GM23248 (cell line): ENCODE measurements around the gene ARSJ. TPM values are rescaled to one million over a fixed set of nuclear protein-coding genes. Genes with fewer than 3 reads are reported as not detected.

Experiments used
- DNase-seq: peaks from one replicate; pipeline ENCODE4 v3.0.0-alpha.2; 2015
- H2AFZ ChIP-seq: fragments of 200-600 bp; sonication (generic); 2 replicates; pipeline ENCODE4 v1.6.1; 2016; ENCODE audit warnings: antibody characterized with exemption
- H3F3A ChIP-seq: fragments of 200-600 bp; sonication (generic); 2 replicates; pipeline ENCODE4 v1.6.1; 2016; ENCODE audit warnings: mild to moderate bottlenecking, antibody characterized with exemption, mixed run types; ENCODE audit not compliant: insufficient read depth
- H3K27ac ChIP-seq: fragments of 200-600 bp; sonication (generic); 2 replicates; pipeline ENCODE4 v1.5.1; 2016; ENCODE audit warnings: mild to moderate bottlenecking
- H3K27me3 ChIP-seq: fragments of 200-600 bp; sonication (generic); replicated peaks from 2 replicates; pipeline ENCODE4 v1.6.1; 2016; ENCODE audit warnings: mild to moderate bottlenecking; ENCODE audit not compliant: insufficient read depth
- H3K36me3 ChIP-seq: fragments of 200-600 bp; sonication (generic); 2 replicates; pipeline ENCODE4 v1.6.1; 2016; ENCODE audit warnings: low read depth, mild to moderate bottlenecking
- H3K4me1 ChIP-seq: fragments of 200-600 bp; sonication (generic); 2 replicates; pipeline ENCODE4 v1.6.1; 2016; ENCODE audit warnings: mild to moderate bottlenecking; ENCODE audit not compliant: insufficient read depth
- H3K4me2 ChIP-seq: fragments of 200-600 bp; sonication (generic); one replicate; pipeline ENCODE4 v1.6.1; 2016; ENCODE audit warnings: mild to moderate bottlenecking; ENCODE audit not compliant: unreplicated experiment
- H3K4me3 ChIP-seq: fragments of 200-600 bp; sonication (generic); 2 replicates; pipeline ENCODE4 v1.5.1; 2016; ENCODE audit warnings: mild to moderate bottlenecking
- H3K79me2 ChIP-seq: fragments of 200-600 bp; sonication (generic); 2 replicates; pipeline ENCODE4 v1.6.1; 2016; ENCODE audit warnings: mild to moderate bottlenecking; ENCODE audit not compliant: insufficient read depth
- H3K9ac ChIP-seq: fragments of 200-600 bp; sonication (generic); 2 replicates; pipeline ENCODE4 v1.6.1; 2016; ENCODE audit warnings: mild to moderate bottlenecking
- H3K9me2 ChIP-seq: fragments of 200-600 bp; sonication (generic); 2 replicates; pipeline ENCODE4 v1.6.1; 2016; ENCODE audit warnings: mixed run types, mild to moderate bottlenecking, moderate library complexity; ENCODE audit not compliant: insufficient read depth
- H3K9me3 ChIP-seq: fragments of 200-600 bp; sonication (generic); one replicate; pipeline ENCODE4 v1.6.1; 2017; ENCODE audit warnings: low read depth
- H4K20me1 ChIP-seq: fragments of 200-600 bp; sonication (generic); 2 replicates; pipeline ENCODE4 v1.6.0; 2016; ENCODE audit not compliant: insufficient read depth
- EZH2 ChIP-seq: fragments of 200-600 bp; sonication (generic); IDR thresholded peaks from 2 replicates; pipeline ENCODE4 v1.6.1; 2018; ENCODE audit warnings: antibody characterized with exemption, mild to moderate bottlenecking; ENCODE audit not compliant: insufficient read depth, poor library complexity, severe bottlenecking
- EZH2phosphoT487 ChIP-seq: fragments of 200-600 bp; sonication (generic); IDR thresholded peaks from 2 replicates; pipeline ENCODE4 v1.6.1; 2018; ENCODE audit warnings: antibody characterized with exemption, moderate library complexity, mild to moderate bottlenecking, low read depth; ENCODE audit not compliant: insufficient read depth
- WGBS, 2 experiments: methylation state at CpG; one replicate each; pipeline ENCODE4 v1.1.6; 2015 to 2017; ENCODE audit warnings: low lambda C conversion rate in 2 of 2, low coverage in 1 of 2; ENCODE audit errors: missing lambda C conversion rate in 2 of 2; 5-methylcytosine and 5-hydroxymethylcytosine counted together
- in situ Hi-C: fragments of 300-500 bp; cut with MboI; formaldehyde crosslinking; loops from 2 replicates; pipeline ENCODE4 v1.15.0; 2020
- polyA plus RNA-seq: library from polyadenylated mRNA; unstranded; fragments of >200 nt; fragmentation: Nextera tagmentation; extraction: Ambion mirVana; gene quantifications from 2 replicates; pipeline ENCODE4 v1.2.1, GENCODE V29; 2016
- total RNA-seq: library from RNA; depleted of rRNA; stranded (reverse); fragments of >200 nt; shearing (Covaris generic); gene quantifications from 2 replicates; pipeline ENCODE4 v1.2.3, GENCODE V29; 2014

ARSJ gene
- total and polyA plus RNA-seq, 2 experiments from 2014 or later, result 32.2 to 33.7 TPM

DNA sequence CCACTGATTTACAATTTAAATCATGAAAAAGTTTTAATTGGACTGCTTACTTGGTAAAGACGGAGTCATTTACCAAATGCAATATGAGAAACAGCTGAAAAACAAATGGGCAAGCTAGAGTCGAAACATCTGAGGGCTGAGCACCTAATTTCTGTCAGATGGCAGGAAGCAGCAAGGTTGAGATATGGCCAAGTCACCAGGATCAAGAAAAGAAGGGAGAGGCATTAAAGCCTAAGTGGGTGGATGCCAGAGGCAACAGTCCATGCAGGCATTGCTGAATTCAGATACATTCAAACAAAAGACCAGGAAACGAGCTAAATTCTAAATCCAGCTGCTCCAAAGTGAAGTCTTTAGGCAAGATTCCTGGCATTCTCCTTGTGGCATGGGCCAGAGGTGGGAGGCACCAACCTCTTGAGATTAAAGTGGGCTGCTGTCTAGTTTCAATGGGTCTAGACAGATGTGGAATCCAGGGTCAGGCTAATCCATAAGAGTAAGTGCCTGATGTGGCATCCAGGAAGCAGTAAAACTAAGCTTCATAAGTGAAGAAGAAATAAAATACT, 8.0 kb upstream of the ARSJ start:
- no peak overlapping the region for H3K27ac ChIP-seq
- in situ Hi-C loops, result no loop called here

DNA sequence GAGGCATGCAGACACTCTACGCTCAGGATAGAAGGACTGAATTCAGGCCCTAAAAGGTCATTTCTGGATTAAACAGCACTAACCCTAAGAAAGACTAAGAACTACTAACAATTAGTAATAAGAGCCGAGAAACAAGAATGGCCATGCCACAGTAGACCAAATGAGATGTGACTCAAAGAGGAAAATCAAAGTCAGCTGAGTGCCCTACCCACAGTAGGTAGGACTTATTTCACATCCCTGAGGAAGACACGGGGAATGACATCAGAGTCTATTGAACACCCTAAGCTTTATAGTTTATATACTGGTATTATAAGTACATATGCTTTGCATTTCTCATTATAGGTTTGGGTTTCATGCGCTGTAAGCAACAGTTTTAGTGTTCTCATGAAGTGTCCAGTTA, 2.7 kb upstream of the ARSJ start:
- Histone ChIP-seq H3K36me3 (no peaks in the 10 kb centered on the region), H3K27me3 (no peaks in the 10 kb centered on the region), H3F3A (peaks cover 26% of the 10 kb centered on the region), H2AFZ (no peak overlapping the region), H4K20me1 (no peaks in the 10 kb centered on the region), H3K27ac (no peak overlapping the region), H3K4me1 (peaks cover 16% of the 10 kb centered on the region), H3K9me2 (no peaks in the 10 kb centered on the region), H3K4me2 (no peak overlapping the region), H3K4me3 (no peak overlapping the region), H3K9ac (no peak overlapping the region), H3K9me3 (no peaks in the 10 kb centered on the region), H3K79me2 (peaks cover 44% of the 10 kb centered on the region)
- DNase-seq, result no peak
- TF ChIP-seq EZH2, result no peak
- TF ChIP-seq EZH2phosphoT487, result no peak
- WGBS, 2 experiments, result 94% methylated on average over 4 of the region's 4 CpGs
- in situ Hi-C loops, result no loop called here

More for the DNA sequence above, 8.0 kb upstream of the ARSJ start:
- no peak overlapping the region for H3K4me3 ChIP-seq
- 65 to 68% methylated on average over 3 of the region's 3 CpGs for WGBS, 2 experiments
- TF ChIP-seq EZH2phosphoT487 (no peak), EZH2 (no peak)
- H3K9me3 ChIP-seq, result no peaks in the 10 kb centered on the region
- no peaks in the 10 kb centered on the region for H3K36me3 ChIP-seq
- no peak overlapping the region for H3K4me2 ChIP-seq
- no peak overlapping the region for H2AFZ ChIP-seq
- H4K20me1 ChIP-seq, result no peaks in the 10 kb centered on the region
- H3K79me2 ChIP-seq, result no peaks in the 10 kb centered on the region
- H3K9ac ChIP-seq, result no peak overlapping the region
- no peak for DNase-seq
- H3K4me1 ChIP-seq, result no peaks in the 10 kb centered on the region
- H3K9me2 ChIP-seq, result no peaks in the 10 kb centered on the region
- H3K27me3 ChIP-seq, result no peaks in the 10 kb centered on the region
- no peaks in the 10 kb centered on the region for H3F3A ChIP-seq

- no peak overlapping the region for H3K27ac ChIP-seq
These were observed 2.1 kb upstream of the ARSJ start for GRCh38 chr4:113981591-113981990.

DNA sequence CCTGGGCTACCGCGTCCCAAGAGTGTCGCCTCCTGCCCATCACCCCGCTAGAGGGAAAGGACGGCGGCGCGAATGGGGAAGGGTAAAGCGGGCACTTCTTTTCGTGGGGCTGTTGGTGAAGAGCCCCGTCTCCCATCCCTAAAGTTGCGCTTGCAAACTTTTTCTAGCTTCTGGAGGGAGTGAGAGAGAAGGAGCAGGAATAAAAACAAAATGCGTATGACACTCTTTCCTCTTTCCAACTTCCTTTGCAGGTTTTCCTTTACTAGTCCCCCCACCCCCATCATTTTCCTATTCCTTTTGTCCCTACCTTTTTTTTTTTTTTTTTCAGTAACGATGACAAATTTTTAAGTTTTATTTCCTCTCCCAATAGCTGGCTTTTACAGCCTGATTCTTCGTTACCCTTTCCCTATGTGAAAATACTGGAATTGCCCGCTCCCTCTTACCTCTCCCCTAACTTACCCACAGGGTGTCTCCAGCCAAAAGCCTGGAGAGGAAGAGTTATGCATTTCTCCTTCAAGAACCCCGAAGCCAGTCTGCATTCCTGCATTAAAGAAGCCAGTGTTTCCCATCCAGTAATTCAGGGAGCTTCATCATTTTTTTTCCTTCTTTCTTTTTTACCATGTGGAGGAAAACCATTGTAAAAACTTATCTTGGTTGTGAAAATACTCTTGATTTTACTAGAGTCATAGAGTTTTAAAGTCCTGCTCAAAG, 613 bp upstream of the ARSJ start:
- 8 to 11% methylated on average over 17 of the region's 17 CpGs for WGBS, 2 experiments
- Histone ChIP-seq H3K9me3 (no peaks in the 10 kb centered on the region), H3K9ac (peak overlapping the region; percentile 88), H4K20me1 (no peaks in the 10 kb centered on the region), H3K27me3 (no peaks in the 10 kb centered on the region), H3K27ac (peak overlapping the region; percentile 80), H3K9me2 (no peaks in the 10 kb centered on the region), H3K4me2 (peak overlapping the region; percentile 94), H3K4me1 (peaks cover 23% of the 10 kb centered on the region), H3F3A (peaks cover 33% of the 10 kb centered on the region), H3K79me2 (peaks cover 65% of the 10 kb centered on the region), H3K4me3 (peak overlapping the region; percentile 89), H2AFZ (peak overlapping the region; percentile 89), H3K36me3 (0 out of 2 replicates have a peak, but pooled peaks cover under 1% of the 10 kb centered on the region)
- peak; percentile 34 for DNase-seq
- no peak for TF ChIP-seq EZH2
- in situ Hi-C loops, result no loop called here

More at GRCh38 chr4:113981591-113981990, 2.1 kb upstream of the ARSJ start:
- Histone ChIP-seq H3K36me3 (no peaks in the 10 kb centered on the region), H4K20me1 (no peaks in the 10 kb centered on the region), H3K9me2 (no peaks in the 10 kb centered on the region), H3K9me3 (no peaks in the 10 kb centered on the region), H3K4me3 (no peak overlapping the region), H2AFZ (no peak overlapping the region), H3K4me2 (no peak overlapping the region), H3K27me3 (no peaks in the 10 kb centered on the region), H3K4me1 (peaks cover 16% of the 10 kb centered on the region), H3K79me2 (peaks cover 50% of the 10 kb centered on the region), H3K9ac (no peak overlapping the region), H3F3A (peaks cover 32% of the 10 kb centered on the region)
- 92 to 97% methylated on average over 2 of the region's 2 CpGs for WGBS, 2 experiments
- no peak for DNase-seq
- in situ Hi-C loops, result no loop called here
- TF ChIP-seq EZH2, result no peak
- TF ChIP-seq EZH2phosphoT487, result no peak
